ENCODE results near the gene OPN1MW3. TPM values are rescaled to one million over a fixed set of nuclear protein-coding genes. Genes with fewer than 3 reads are reported as not detected.

Gene OPN1MW3
- total and polyA plus RNA-seq, 7 donors: 0.54 TPM; not detected in 6

GRCh38 chrX:154304846-154305245 is 47.5 kb downstream of the OPN1MW3 start:
- H3K27me3 ChIP-seq: no peaks in the 10 kb centered on the region
- no peaks in the 10 kb centered on the region for H3K4me1 ChIP-seq
- no peaks in the 10 kb centered on the region for H3K36me3 ChIP-seq
- intact Hi-C loops (cut with DNase I): no loop called here
- no peak overlapping the region for H3K4me3 ChIP-seq
- TF ChIP-seq POLR2AphosphoS5 (IDR thresholded peaks at IDR 0.05) (no peak), POLR2A (IDR thresholded peaks at IDR 0.05) (no peak), CTCF (IDR thresholded peaks at IDR 0.05) (no peak), EP300 (IDR thresholded peaks at IDR 0.05) (no peak)
- no peak overlapping the region for H3K27ac ChIP-seq
- DNase-seq: no peak
- H3K9me3 ChIP-seq: no peaks in the 10 kb centered on the region
- WGBS, 2 donors: 88 to 91% methylated on average over 10 of the region's 10 CpGs

GRCh38 chrX:154305541-154306205 is 48.3 kb downstream of the OPN1MW3 start:
- intact Hi-C loops (cut with DNase I): no loop called here
- no peaks in the 10 kb centered on the region for H3K9me3 ChIP-seq
- no peaks in the 10 kb centered on the region for H3K27me3 ChIP-seq
- DNase-seq: no peak
- 75 to 90% methylated on average over 11 of the region's 11 CpGs for WGBS, 2 donors
- H3K27ac ChIP-seq: no peak overlapping the region
- no peaks in the 10 kb centered on the region for H3K36me3 ChIP-seq
- H3K4me3 ChIP-seq: no peak overlapping the region
- H3K4me1 ChIP-seq: no peaks in the 10 kb centered on the region
- TF ChIP-seq POLR2AphosphoS5 (IDR thresholded peaks at IDR 0.05) (no peak), CTCF (IDR thresholded peaks at IDR 0.05) (no peak), EP300 (IDR thresholded peaks at IDR 0.05) (no peak), POLR2A (IDR thresholded peaks at IDR 0.05) (no peak)

DNA sequence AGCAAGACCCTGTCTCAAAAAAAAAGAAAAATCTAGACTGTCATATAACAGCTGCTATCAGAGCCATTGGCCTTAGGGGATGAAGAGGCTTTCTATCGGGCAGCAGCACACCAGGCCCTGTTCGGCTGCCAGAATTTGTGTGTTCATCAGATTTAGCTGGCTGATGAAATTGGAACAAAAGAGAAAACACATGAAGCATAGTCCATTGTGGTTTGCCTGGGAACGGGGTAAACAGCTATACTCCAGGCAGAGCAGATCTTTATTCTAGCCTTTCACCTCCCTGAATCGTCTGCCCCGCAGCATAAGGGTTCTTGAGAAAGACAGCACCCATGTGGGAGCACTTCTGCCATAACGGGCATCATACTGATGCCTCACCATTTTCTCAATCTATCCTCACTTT is 49.8 kb downstream of the OPN1MW3 start:
- Histone ChIP-seq H3K27ac (no peak overlapping the region), H3K4me3 (no peak overlapping the region), H3K36me3 (no peaks in the 10 kb centered on the region), H3K27me3 (no peaks in the 10 kb centered on the region), H3K9me3 (no peaks in the 10 kb centered on the region), H3K4me1 (no peaks in the 10 kb centered on the region)
- WGBS, 2 donors: 86 to 89% methylated on average over 6 of the region's 6 CpGs
- TF ChIP-seq EP300 (IDR thresholded peaks at IDR 0.05) (no peak), POLR2A (IDR thresholded peaks at IDR 0.05) (no peak)
- intact Hi-C loops (cut with DNase I): no loop called here
- DNase-seq: no peak

- Histone ChIP-seq H3K4me3 (no peak overlapping the region), H3K9me3 (no peaks in the 10 kb centered on the region), H3K27me3 (no peaks in the 10 kb centered on the region), H3K36me3 (no peaks in the 10 kb centered on the region), H3K27ac (no peak overlapping the region), H3K4me1 (no peaks in the 10 kb centered on the region)
- WGBS, 2 donors: 49 to 50% methylated on average over 9 of the region's 9 CpGs
- TF ChIP-seq POLR2AphosphoS5 (IDR thresholded peaks at IDR 0.05) (no peak), CTCF (IDR thresholded peaks at IDR 0.05) (peak; percentile 29 to 76 (median 47))
- DNase-seq: peak; percentile 76
- intact Hi-C loops (cut with DNase I): no loop called here
These were observed 50.9 kb downstream of the OPN1MW3 start for GRCh38 chrX:154308108-154308946.

- no peak overlapping the region for H3K27ac ChIP-seq
- TF ChIP-seq CTCF (IDR thresholded peaks at IDR 0.05) (no peak), POLR2AphosphoS5 (IDR thresholded peaks at IDR 0.05) (no peak), EP300 (IDR thresholded peaks at IDR 0.05) (no peak), POLR2A (IDR thresholded peaks at IDR 0.05) (no peak)
- 88 to 92% methylated on average over 16 of the region's 16 CpGs for WGBS, 2 donors
- H3K27me3 ChIP-seq: no peaks in the 10 kb centered on the region
- no peaks in the 10 kb centered on the region for H3K4me1 ChIP-seq
- no peaks in the 10 kb centered on the region for H3K36me3 ChIP-seq
- intact Hi-C loops (cut with DNase I): no loop called here
- no peaks in the 10 kb centered on the region for H3K9me3 ChIP-seq
- DNase-seq: no peak
- no peak overlapping the region for H3K4me3 ChIP-seq
These were observed 51.8 kb downstream of the OPN1MW3 start for GRCh38 chrX:154309041-154309775.

Data from sigmoid colon (tissue), 7 donors.